ENCODE data around the gene MAPKAPK2.

DNA sequence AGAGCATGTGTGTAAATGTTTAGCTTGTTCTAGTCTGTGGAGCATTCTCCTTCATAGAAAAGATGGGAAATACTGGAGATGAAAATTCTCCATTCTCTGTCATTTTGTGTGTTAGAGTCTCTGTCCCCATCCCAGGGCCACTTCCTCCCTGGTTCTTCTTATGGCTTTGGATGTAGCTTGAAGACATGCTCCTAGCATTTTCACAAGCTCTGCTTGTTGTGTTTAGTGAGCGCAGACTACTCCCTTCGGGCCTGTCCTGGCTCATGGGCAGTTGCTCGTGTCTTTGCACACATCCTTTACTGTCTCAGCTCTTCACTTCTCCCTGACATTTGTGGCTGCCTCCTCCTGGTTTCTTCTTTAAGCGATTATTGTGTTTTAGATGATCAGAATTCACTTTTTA, 30.4 kb downstream of the MAPKAPK2 start:
- no peak for TF ChIP-seq ZNF274 (IDR thresholded peaks at IDR 0.05; ENCODE audit: low read depth, low read length)
- TF ChIP-seq SUZ12 (IDR thresholded peaks at IDR 0.05; ENCODE audit: extremely low read depth, insufficient read depth, insufficient read length): no peak
- TF ChIP-seq YY1 (IDR thresholded peaks at IDR 0.05; ENCODE audit: insufficient read depth, insufficient read length): no peak
